GM12878 (cell line): ENCODE data around the gene SYNPO. TPM values are rescaled to one million over a fixed set of nuclear protein-coding genes. Genes with fewer than 3 reads are reported as not detected.

ENCODE experiments used
- ATAC-seq: fragments of 200-7000 bp; cut with Tn5 transposase; 3 replicates; pipeline ENCODE4 v1.9.1; 2020; ENCODE audit warnings: mild to moderate bottlenecking, moderate library complexity
- BruUV-seq: library from RNA; stranded (reverse); fragments of 400-500 nt; replicated peaks from 2 replicates; lab custom pipeline; 2021; lab: Mats Ljungman, UMichigan
- CTCF ChIA-PET: fragments of 300-600 bp; sonication (Branson Sonifier 250); formaldehyde crosslinking; extraction: SDS; loops from one replicate; lab custom pipeline; 2021; ENCODE audit warnings: inconsistent platforms; lab: Yijun Ruan, JAX
- POLR2A ChIA-PET: fragments of 350-600 bp; formaldehyde crosslinking; extraction: SDS; loops from one replicate; lab custom pipeline; 2021; ENCODE audit warnings: inconsistent platforms; lab: Charles Lee
- RAD21 ChIA-PET: fragments of 300-600 bp; sonication (Branson Sonifier 250); formaldehyde crosslinking; loops from one replicate; lab custom pipeline; 2023; ENCODE audit warnings: antibody characterized with exemption; ENCODE audit not compliant: unreplicated experiment; lab: Charles Lee
- SMC1A ChIA-PET: fragments of 300-600 bp; sonication (Branson Sonifier 250); formaldehyde crosslinking; loops from one replicate; lab custom pipeline; 2023; ENCODE audit not compliant: unreplicated experiment, uncharacterized antibody; lab: Charles Lee
- DNase-seq: peaks from one replicate; pipeline ENCODE4 v3.0.0-alpha.2; 2011; ENCODE audit warnings: low read depth, low spot score
- FAIRE-seq: peaks from 3 replicates; lab custom pipeline; 2011; peaks lifted over from hg19 to GRCh38; lab: Jason Lieb, UNC
- H2AFZ ChIP-seq: 2 replicates; pipeline ENCODE4 v1.6.0; 2011; ENCODE audit warnings: low read depth, low read length, control low read depth; ENCODE audit not compliant: control insufficient read depth
- H3K27ac ChIP-seq: 2 replicates; pipeline ENCODE4 v1.5.1; 2011; ENCODE audit warnings: control low read depth; ENCODE audit not compliant: control insufficient read depth, insufficient read depth
- H3K27me3 ChIP-seq, 2 experiments: replicated peaks in 1 of 2; 2 replicates each; pipeline versions ENCODE4 v1.6.0 to v1.6.1; 2011; ENCODE audit warnings: low read length in 1 of 2; ENCODE audit not compliant: control insufficient read depth in 2 of 2, insufficient read depth in 2 of 2
- H3K36me3 ChIP-seq, 2 experiments: 2 replicates each; pipeline ENCODE4 v1.5.1; 2011; ENCODE audit warnings: low read length in 1 of 2; ENCODE audit not compliant: control insufficient read depth in 2 of 2, insufficient read depth in 2 of 2
- H3K4me1 ChIP-seq: 2 replicates; pipeline ENCODE4 v1.6.1; 2011; ENCODE audit warnings: mild to moderate bottlenecking, low read length, moderate library complexity, mixed read lengths; ENCODE audit not compliant: control insufficient read depth, insufficient read depth
- H3K4me2 ChIP-seq: 2 replicates; pipeline ENCODE4 v1.6.0; 2011; ENCODE audit warnings: control low read depth; ENCODE audit not compliant: control insufficient read depth, insufficient read depth
- H3K4me3 ChIP-seq: fragments of 200-600 bp; sonication (generic); 2 replicates; pipeline ENCODE4 v1.5.1; 2016
- H3K79me2 ChIP-seq: 2 replicates; pipeline ENCODE4 v1.6.0; 2011; ENCODE audit warnings: low read length; ENCODE audit not compliant: control insufficient read depth, insufficient read depth
- H3K9ac ChIP-seq: 2 replicates; pipeline ENCODE4 v1.8.0; 2011; ENCODE audit warnings: low read length, control low read depth, mixed read lengths; ENCODE audit not compliant: control insufficient read depth, insufficient read depth
- H3K9me3 ChIP-seq: replicated peaks from 3 replicates; pipeline ENCODE4 v1.5.1; 2011; ENCODE audit warnings: mild to moderate bottlenecking, low read length; ENCODE audit not compliant: control insufficient read depth, insufficient read depth
- H4K20me1 ChIP-seq: 2 replicates; pipeline ENCODE4 v1.6.0; 2011; ENCODE audit not compliant: control insufficient read depth, insufficient read depth
- CBFB ChIP-seq: IDR thresholded peaks from 2 replicates; pipeline ENCODE4 v1.6.1; 2016; ENCODE audit warnings: antibody characterized with exemption, low read depth
- CHD2 ChIP-seq: IDR thresholded peaks from 2 replicates; pipeline ENCODE4 v1.6.1; 2011; ENCODE audit warnings: low read depth, low read length, improper control_type of control experiment, borderline replicate concordance
- PAX5 ChIP-seq: IDR thresholded peaks from 2 replicates; pipeline ENCODE4 v1.6.1; 2011; ENCODE audit warnings: low read depth, low read length, borderline replicate concordance
- POLR2AphosphoS2 ChIP-seq: IDR thresholded peaks from 2 replicates; pipeline ENCODE4 v1.6.1; 2011; ENCODE audit warnings: low read depth, mild to moderate bottlenecking, low read length, improper control_type of control experiment, moderate library complexity
- RB1 ChIP-seq: fragments of 450-650 bp; formaldehyde crosslinking; IDR thresholded peaks from 2 replicates; pipeline ENCODE4 v1.6.1; 2017; ENCODE audit warnings: mild to moderate bottlenecking, borderline replicate concordance
- SIN3A ChIP-seq: IDR thresholded peaks from 2 replicates; pipeline ENCODE4 v1.6.1; 2012; ENCODE audit warnings: low read depth, low read length, improper control_type of control experiment
- SREBF1 ChIP-seq: IDR thresholded peaks from 2 replicates; pipeline ENCODE4 v1.6.1; 2012; ENCODE audit warnings: mild to moderate bottlenecking, low read length
- ZSCAN29 ChIP-seq: fragments of 450-650 bp; IDR thresholded peaks from 2 replicates; pipeline ENCODE4 v1.6.1; 2017; ENCODE audit warnings: mild to moderate bottlenecking, moderate library complexity
- WGBS: methylation state at CpG from one replicate; pipeline ENCODE4 v1.1.6; 2016; ENCODE audit warnings: low lambda C conversion rate; ENCODE audit not compliant: insufficient replicate concordance, insufficient coverage; ENCODE audit errors: missing lambda C conversion rate; 5-methylcytosine and 5-hydroxymethylcytosine counted together
- in situ Hi-C: fragments of 300-500 bp; cut with MboI; formaldehyde crosslinking; loops from 9 replicates; pipeline ENCODE4 v1.14.3; 2018; ENCODE audit warnings: mixed read lengths
- intact Hi-C: fragments of 100-400 bp; cut with micrococcal nuclease; formaldehyde crosslinking; loops from one replicate; pipeline ENCODE4 v1.14.2; 2022; ENCODE audit not compliant: unreplicated experiment
- polyA plus RNA-seq, 11 experiments: library from polyadenylated mRNA; depleted of rRNA in 4 of 11; unstranded in 6 of 11; stranded (reverse) in 5 of 11; fragments of >200 nt; fragmentation: Nextera tagmentation in 4 of 11; fragmentation: Illumina TruSeq in 1 of 11; extraction: Ambion mirVana in 4 of 11; extraction: Trizol in 1 of 11; gene quantifications; 1 replicate in 1 of 11; 2 replicates in 10 of 11; pipeline versions ENCODE4 v1.2.1 to v1.2.3, GENCODE V29; 2011 to 2016; ENCODE audit warnings: inconsistent platforms in 2 of 11, missing spikeins in 2 of 11, low read depth in 1 of 11
- total RNA-seq, 4 experiments: library from RNA; depleted of rRNA in 3 of 4; stranded (reverse); fragments of >200 nt in 3 of 4; fragmentation: Illumina TruSeq in 1 of 4; extraction: Trizol in 1 of 4; gene quantifications; 2 replicates each; pipeline versions ENCODE4 v1.2.1 to v1.2.3, GENCODE V29; 2013 to 2021
- TF ChIP-seq, protein P1 (sequence below): IDR thresholded peaks from 2 replicates; pipeline ENCODE4 v1.6.1; 2011; ENCODE audit warnings: borderline replicate concordance, low read depth, mild to moderate bottlenecking, moderate library complexity, low read length; ENCODE audit not compliant: insufficient read depth, poor library complexity, severe bottlenecking
- TF ChIP-seq, protein P2 (sequence below): fragments of 450-650 bp; IDR thresholded peaks from 2 replicates; pipeline ENCODE4 v1.6.1; 2016; ENCODE audit warnings: mild to moderate bottlenecking
- TF ChIP-seq, protein P3 (sequence below): fragments of 450-650 bp; IDR thresholded peaks from 2 replicates; pipeline ENCODE4 v1.6.1; 2017; ENCODE audit warnings: mild to moderate bottlenecking
- TF ChIP-seq, protein P4 (sequence below): fragments of 450-650 bp; IDR thresholded peaks from 2 replicates; pipeline ENCODE4 v1.6.1; 2016; ENCODE audit warnings: mild to moderate bottlenecking
- TF ChIP-seq, protein P5 (sequence below): fragments of 450-650 bp; IDR thresholded peaks from 2 replicates; pipeline ENCODE4 v1.6.1; 2016; ENCODE audit warnings: mild to moderate bottlenecking, moderate library complexity, borderline replicate concordance

The SYNPO gene
- total and polyA plus RNA-seq, 10 of the 15 experiments (the other 5 are each of a cell fraction or from before 2014, with no cell fraction given), result 0.77 to 21.0 (median 3.9) TPM

GRCh38 chr5:150658121-150658520 lies 17.7 kb downstream of the SYNPO start:
- Histone ChIP-seq H2AFZ (no peak overlapping the region), H3K27ac (no peak overlapping the region), H3K9ac (no peak overlapping the region), H3K79me2 (no peaks in the 10 kb centered on the region), H4K20me1 (no peaks in the 10 kb centered on the region), H3K4me3 (no peak overlapping the region), H3K9me3 (no peaks in the 10 kb centered on the region), H3K4me2 (no peak overlapping the region), H3K4me1 (peaks cover 7% of the 10 kb centered on the region), H3K27me3 (no peaks in the 10 kb centered on the region; a peak in 2 of 4 replicates), H3K36me3 (no peaks in the 10 kb centered on the region)
- in situ Hi-C loops, result loop anchor here (10.0 kb wide), 1 partner anchor 203 kb away; no protein-coding TSS in a partner anchor
- 81% methylated on average over 4 of the region's 4 CpGs for WGBS
- DNase-seq (no peak), FAIRE-seq (no peak), ATAC-seq (no peak)
- POLR2A ChIA-PET, result interaction anchor here (0.6 kb wide), 1 partner anchor 180 kb away, joined by 4 read pairs; no protein-coding TSS in a partner anchor
- BruUV-seq, result TSS peak; percentile 73
- CTCF ChIA-PET, result interaction anchor here (0.6 to 12.7 kb wide), 9 partner anchors 14 to 201 kb away, joined by 3 to 236 read pairs (median 4); partner anchors contain the start of genes IRGM and RBM22
- RAD21 ChIA-PET, result interaction anchor here (1.0 to 5.9 kb wide), 4 partner anchors 29 to 98 kb away, joined by 3 to 56 read pairs (median 4); no protein-coding TSS in a partner anchor
- SMC1A ChIA-PET, result interaction anchor here (0.9 to 1.9 kb wide), 7 partner anchors 29 to 113 kb away, joined by 3 to 28 read pairs (median 4); no protein-coding TSS in a partner anchor
- intact Hi-C loops, result loop anchor here (5.0 to 10.0 kb wide), 2 partner anchors 189 to 203 kb away; partner anchors contain the start of gene IRGM
- TF ChIP-seq CHD2 (no peak), SREBF1 (no peak), POLR2AphosphoS2 (no peak), ZSCAN29 (no peak), SIN3A (no peak), RB1 (no peak), CBFB (no peak), PAX5 (no peak)
- TF ChIP-seq, protein P1, sequence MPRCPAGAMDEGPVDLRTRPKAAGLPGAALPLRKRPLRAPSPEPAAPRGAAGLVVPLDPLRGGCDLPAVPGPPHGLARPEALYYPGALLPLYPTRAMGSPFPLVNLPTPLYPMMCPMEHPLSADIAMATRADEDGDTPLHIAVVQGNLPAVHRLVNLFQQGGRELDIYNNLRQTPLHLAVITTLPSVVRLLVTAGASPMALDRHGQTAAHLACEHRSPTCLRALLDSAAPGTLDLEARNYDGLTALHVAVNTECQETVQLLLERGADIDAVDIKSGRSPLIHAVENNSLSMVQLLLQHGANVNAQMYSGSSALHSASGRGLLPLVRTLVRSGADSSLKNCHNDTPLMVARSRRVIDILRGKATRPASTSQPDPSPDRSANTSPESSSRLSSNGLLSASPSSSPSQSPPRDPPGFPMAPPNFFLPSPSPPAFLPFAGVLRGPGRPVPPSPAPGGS, result no peak
- TF ChIP-seq, protein P2, sequence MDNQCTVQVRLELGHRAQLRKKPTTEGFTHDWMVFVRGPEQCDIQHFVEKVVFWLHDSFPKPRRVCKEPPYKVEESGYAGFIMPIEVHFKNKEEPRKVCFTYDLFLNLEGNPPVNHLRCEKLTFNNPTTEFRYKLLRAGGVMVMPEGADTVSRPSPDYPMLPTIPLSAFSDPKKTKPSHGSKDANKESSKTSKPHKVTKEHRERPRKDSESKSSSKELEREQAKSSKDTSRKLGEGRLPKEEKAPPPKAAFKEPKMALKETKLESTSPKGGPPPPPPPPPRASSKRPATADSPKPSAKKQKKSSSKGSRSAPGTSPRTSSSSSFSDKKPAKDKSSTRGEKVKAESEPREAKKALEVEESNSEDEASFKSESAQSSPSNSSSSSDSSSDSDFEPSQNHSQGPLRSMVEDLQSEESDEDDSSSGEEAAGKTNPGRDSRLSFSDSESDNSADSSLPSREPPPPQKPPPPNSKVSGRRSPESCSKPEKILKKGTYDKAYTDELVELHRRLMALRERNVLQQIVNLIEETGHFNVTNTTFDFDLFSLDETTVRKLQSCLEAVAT, result no peak
- TF ChIP-seq, protein P3, sequence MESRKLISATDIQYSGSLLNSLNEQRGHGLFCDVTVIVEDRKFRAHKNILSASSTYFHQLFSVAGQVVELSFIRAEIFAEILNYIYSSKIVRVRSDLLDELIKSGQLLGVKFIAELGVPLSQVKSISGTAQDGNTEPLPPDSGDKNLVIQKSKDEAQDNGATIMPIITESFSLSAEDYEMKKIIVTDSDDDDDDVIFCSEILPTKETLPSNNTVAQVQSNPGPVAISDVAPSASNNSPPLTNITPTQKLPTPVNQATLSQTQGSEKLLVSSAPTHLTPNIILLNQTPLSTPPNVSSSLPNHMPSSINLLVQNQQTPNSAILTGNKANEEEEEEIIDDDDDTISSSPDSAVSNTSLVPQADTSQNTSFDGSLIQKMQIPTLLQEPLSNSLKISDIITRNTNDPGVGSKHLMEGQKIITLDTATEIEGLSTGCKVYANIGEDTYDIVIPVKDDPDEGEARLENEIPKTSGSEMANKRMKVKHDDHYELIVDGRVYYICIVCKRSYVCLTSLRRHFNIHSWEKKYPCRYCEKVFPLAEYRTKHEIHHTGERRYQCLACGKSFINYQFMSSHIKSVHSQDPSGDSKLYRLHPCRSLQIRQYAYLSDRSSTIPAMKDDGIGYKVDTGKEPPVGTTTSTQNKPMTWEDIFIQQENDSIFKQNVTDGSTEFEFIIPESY, result no peak
- TF ChIP-seq, protein P4, sequence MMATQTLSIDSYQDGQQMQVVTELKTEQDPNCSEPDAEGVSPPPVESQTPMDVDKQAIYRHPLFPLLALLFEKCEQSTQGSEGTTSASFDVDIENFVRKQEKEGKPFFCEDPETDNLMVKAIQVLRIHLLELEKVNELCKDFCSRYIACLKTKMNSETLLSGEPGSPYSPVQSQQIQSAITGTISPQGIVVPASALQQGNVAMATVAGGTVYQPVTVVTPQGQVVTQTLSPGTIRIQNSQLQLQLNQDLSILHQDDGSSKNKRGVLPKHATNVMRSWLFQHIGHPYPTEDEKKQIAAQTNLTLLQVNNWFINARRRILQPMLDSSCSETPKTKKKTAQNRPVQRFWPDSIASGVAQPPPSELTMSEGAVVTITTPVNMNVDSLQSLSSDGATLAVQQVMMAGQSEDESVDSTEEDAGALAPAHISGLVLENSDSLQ, result no peak
- TF ChIP-seq, protein P5, sequence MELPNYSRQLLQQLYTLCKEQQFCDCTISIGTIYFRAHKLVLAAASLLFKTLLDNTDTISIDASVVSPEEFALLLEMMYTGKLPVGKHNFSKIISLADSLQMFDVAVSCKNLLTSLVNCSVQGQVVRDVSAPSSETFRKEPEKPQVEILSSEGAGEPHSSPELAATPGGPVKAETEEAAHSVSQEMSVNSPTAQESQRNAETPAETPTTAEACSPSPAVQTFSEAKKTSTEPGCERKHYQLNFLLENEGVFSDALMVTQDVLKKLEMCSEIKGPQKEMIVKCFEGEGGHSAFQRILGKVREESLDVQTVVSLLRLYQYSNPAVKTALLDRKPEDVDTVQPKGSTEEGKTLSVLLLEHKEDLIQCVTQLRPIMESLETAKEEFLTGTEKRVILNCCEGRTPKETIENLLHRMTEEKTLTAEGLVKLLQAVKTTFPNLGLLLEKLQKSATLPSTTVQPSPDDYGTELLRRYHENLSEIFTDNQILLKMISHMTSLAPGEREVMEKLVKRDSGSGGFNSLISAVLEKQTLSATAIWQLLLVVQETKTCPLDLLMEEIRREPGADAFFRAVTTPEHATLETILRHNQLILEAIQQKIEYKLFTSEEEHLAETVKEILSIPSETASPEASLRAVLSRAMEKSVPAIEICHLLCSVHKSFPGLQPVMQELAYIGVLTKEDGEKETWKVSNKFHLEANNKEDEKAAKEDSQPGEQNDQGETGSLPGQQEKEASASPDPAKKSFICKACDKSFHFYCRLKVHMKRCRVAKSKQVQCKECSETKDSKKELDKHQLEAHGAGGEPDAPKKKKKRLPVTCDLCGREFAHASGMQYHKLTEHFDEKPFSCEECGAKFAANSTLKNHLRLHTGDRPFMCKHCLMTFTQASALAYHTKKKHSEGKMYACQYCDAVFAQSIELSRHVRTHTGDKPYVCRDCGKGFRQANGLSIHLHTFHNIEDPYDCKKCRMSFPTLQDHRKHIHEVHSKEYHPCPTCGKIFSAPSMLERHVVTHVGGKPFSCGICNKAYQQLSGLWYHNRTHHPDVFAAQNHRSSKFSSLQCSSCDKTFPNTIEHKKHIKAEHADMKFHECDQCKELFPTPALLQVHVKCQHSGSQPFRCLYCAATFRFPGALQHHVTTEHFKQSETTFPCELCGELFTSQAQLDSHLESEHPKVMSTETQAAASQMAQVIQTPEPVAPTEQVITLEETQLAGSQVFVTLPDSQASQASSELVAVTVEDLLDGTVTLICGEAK, result no peak
